ENCODE data around the gene LRRC23.

- TF ChIP-seq GABPA (IDR thresholded peaks at IDR 0.05; ENCODE audit: low read depth) (no peak), CTCF (IDR thresholded peaks at IDR 0.05; ENCODE audit: insufficient read depth, low read length) (no peak), SPI1 (IDR thresholded peaks at IDR 0.05; ENCODE audit: borderline replicate concordance, low read depth) (no peak), POLR2AphosphoS5 (IDR thresholded peaks at IDR 0.05; ENCODE audit: low read depth) (no peak)
Measured at GRCh38 chr12:6902448-6902847, 2.2 kb upstream of the LRRC23 start.
